Nephron (organoid): ENCODE data around the gene SLC2A11.

ENCODE experiments used
- H3K27ac Mint-ChIP-seq, 3 experiments: 2 replicates each; pipeline ENCODE4 v1.8.0; 2020; ENCODE audit warnings: mixed read lengths in 3 of 3, mild to moderate bottlenecking in 2 of 3, moderate library complexity in 1 of 3
- H3K27me3 Mint-ChIP-seq: 2 replicates; pipeline ENCODE4 v1.8.0; 2021; ENCODE audit warnings: low read depth, mild to moderate bottlenecking, moderate library complexity, mixed read lengths
- H3K36me3 Mint-ChIP-seq: 2 replicates; pipeline ENCODE4 v1.8.0; 2020; ENCODE audit warnings: low read depth, mixed read lengths
- H3K4me1 Mint-ChIP-seq: 2 replicates; pipeline ENCODE4 v1.8.0; 2020; ENCODE audit warnings: mixed read lengths
- H3K4me3 Mint-ChIP-seq, 3 experiments: 2 replicates each; pipeline ENCODE4 v1.8.0; 2020; ENCODE audit warnings: mild to moderate bottlenecking in 3 of 3, mixed read lengths in 3 of 3, moderate library complexity in 2 of 3
- H3K9me3 Mint-ChIP-seq: 2 replicates; pipeline ENCODE4 v1.8.0; 2020; ENCODE audit warnings: mixed read lengths
- TF ChIP-seq, protein P1 (sequence below), 3 experiments: fragments of 200-600 bp; sonication (generic); IDR thresholded peaks; one replicate each; pipeline ENCODE4 v1.5.0; 2021; ENCODE audit warnings: antibody characterized with exemption in 3 of 3; ENCODE audit not compliant: unreplicated experiment in 3 of 3

SLC2A11 gene

DNA sequence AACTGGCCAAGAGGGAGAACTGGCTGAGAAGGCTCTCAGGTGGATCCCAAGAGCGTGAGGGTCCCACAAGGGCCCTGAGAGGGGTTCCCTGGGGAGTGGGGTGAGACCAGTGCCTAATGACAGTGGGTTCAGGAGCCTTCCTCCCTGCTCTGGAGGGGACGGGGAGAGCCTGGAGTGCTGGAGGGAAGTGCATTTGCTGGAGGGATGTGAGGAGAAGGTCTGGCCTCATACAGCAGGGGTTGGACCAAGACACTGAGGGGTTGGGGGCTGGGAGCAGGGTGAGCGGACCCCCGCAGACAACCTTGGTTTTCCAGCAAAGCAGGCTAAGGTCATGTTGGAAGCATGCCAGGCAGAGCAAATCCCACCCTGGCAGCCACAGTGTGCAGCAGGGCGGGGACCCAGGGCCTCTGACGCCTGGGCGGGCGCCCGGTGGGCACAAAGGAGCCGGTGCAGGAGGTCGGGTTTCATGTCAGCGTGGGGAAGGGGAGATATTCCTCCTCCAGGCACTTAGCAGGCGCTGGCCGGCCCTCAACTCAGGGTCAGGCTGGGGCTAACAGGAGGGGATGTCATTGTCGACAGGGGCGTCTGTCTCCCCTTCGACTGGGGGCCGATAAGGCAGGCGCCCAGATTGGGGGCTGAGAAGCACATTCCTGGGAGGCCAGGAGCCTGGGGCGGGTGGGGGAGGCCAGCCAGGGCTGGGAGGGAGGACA lies 15.8 kb upstream of the SLC2A11 start:
- H3K9me3 Mint-ChIP-seq = no peaks in the 10 kb centered on the region
- peak overlapping the region; percentile 57 to 90 (median 72) for H3K27ac Mint-ChIP-seq
- H3K27me3 Mint-ChIP-seq = no peaks in the 10 kb centered on the region
- H3K4me3 Mint-ChIP-seq = peak overlapping the region in 2 of 3 experiments; percentile 20 to 24
- peaks cover 84% of the 10 kb centered on the region for H3K4me1 Mint-ChIP-seq
- H3K36me3 Mint-ChIP-seq = no peaks in the 10 kb centered on the region
- TF ChIP-seq, protein P1, sequence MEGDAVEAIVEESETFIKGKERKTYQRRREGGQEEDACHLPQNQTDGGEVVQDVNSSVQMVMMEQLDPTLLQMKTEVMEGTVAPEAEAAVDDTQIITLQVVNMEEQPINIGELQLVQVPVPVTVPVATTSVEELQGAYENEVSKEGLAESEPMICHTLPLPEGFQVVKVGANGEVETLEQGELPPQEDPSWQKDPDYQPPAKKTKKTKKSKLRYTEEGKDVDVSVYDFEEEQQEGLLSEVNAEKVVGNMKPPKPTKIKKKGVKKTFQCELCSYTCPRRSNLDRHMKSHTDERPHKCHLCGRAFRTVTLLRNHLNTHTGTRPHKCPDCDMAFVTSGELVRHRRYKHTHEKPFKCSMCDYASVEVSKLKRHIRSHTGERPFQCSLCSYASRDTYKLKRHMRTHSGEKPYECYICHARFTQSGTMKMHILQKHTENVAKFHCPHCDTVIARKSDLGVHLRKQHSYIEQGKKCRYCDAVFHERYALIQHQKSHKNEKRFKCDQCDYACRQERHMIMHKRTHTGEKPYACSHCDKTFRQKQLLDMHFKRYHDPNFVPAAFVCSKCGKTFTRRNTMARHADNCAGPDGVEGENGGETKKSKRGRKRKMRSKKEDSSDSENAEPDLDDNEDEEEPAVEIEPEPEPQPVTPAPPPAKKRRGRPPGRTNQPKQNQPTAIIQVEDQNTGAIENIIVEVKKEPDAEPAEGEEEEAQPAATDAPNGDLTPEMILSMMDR (IDR thresholded peaks at IDR 0.05; ENCODE audit: unreplicated experiment in 3 of 3) = no peak

DNA sequence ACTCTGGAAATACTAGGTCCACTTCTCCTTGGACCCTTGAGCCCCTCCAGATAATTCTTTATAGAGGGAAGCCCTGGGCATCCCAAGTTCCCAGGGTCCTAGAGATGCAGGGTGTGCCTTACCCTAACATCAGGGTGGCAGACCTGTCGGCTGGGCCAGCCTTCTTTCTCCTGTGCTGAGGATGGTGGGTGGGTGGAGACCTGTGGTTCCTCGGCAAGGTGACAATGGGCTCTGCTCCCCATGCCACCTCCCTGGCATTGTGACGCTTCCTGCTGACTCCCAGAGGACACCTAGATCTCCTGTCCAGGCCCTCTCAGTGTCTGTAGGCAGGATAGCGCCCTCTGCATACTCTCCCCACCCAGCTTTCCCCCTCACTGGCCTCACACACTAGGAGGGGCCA lies 15.1 kb upstream of the SLC2A11 start:
- H3K9me3 Mint-ChIP-seq = no peaks in the 10 kb centered on the region
- H3K4me1 Mint-ChIP-seq = peaks cover 80% of the 10 kb centered on the region
- no peaks in the 10 kb centered on the region for H3K27me3 Mint-ChIP-seq
- no peaks in the 10 kb centered on the region for H3K36me3 Mint-ChIP-seq
- peak overlapping the region in 1 of 3 experiments; percentile 7 for H3K4me3 Mint-ChIP-seq
- H3K27ac Mint-ChIP-seq = peak overlapping the region; percentile 72 to 93 (median 90)
- TF ChIP-seq, protein P1 (IDR thresholded peaks at IDR 0.05; ENCODE audit: unreplicated experiment in 3 of 3) = no peak

DNA sequence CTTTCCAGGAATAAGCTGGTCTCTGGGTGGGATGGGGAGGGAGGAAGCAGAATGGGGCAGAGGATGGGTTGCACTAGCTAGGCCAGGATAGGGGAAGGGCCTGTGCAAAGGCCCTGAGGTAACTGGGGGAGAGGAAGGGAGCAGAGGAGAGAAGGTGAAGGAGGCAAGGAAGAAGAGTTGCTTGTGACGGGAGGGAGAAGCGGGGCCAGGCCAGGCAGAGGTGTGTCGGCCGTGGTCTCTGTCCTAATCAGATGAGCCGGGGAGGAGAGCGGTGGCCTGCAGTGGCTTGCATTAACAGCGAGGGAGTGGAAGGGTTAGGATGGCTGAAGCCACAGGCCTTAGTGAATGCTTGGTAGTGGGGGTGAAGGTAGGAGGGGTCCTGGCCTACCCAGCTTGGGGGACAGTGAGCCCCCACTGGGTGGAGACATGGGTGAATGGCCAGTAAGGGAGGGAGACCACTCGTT lies 12.9 kb upstream of the SLC2A11 start:
- Mint-ChIP-seq H3K9me3 (no peaks in the 10 kb centered on the region), H3K27ac (peak overlapping the region; percentile 92 to 97 (median 96)), H3K36me3 (no peaks in the 10 kb centered on the region), H3K4me3 (peak overlapping the region in 2 of 3 experiments; percentile 29 to 56), H3K4me1 (peaks cover 68% of the 10 kb centered on the region), H3K27me3 (no peaks in the 10 kb centered on the region)
- TF ChIP-seq, protein P1 (IDR thresholded peaks at IDR 0.05; ENCODE audit: unreplicated experiment in 3 of 3) = no peak

DNA sequence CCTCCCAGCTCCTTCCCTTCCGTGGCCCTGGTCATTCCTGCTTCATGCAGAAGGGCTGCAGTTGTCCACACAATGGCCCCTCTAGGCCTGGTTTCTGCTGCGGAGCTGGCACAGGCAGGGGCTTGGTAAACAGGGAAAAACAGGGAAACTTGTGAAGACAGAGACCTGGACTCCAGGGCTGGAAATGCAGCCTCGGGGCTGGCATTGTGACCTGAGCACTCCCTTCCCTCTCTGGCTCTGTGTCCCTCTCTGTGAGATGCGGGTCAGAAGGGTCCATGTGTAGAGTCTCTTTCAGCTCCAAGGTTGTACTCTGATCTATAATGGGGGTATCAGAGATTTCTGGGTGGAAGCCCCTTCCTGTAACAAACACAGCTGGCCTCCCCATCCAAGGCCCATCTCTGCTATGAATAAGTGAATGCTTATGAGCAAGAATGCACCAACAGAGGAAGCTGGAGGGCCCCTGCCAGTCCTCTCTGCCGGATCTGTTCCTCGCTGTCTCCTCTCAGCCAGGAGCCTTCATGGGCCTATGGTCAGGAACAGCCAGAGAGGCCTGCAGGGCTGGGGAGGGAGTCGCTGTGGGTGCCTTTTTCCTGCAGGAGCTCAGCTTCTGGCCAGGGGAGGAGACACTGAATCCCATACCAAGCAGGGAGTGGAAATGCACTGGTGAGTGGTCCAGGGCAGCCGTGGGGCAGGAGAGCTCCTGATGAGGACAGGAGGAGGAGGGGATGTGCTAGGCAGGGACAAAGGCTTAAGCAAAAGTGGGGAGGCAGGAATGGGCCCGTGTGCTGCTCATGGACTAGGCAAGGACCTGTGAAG lies 12.2 kb upstream of the SLC2A11 start:
- Mint-ChIP-seq H3K36me3 (no peaks in the 10 kb centered on the region), H3K4me3 (peak overlapping the region in 1 of 3 experiments; percentile 41)

DNA sequence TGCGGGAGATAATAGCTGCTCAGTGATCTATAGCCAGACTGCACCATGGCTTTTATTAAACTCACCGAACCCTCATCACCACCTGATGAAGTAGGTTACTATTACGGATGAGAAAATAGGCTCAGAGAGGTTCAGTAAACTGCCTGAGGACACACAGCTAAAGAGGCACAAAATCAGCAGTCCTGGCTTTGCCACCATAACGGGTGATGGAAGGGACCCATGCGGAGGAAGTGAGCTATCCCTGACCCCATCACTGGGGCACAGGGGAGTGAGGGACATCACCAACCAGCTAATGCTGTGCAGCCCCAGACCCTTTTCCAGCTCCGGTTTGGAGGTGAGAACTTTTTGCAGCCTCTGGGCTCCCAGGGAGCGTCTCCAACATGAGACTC lies 11.6 kb upstream of the SLC2A11 start:
- no peaks in the 10 kb centered on the region for H3K27me3 Mint-ChIP-seq
- TF ChIP-seq, protein P1 (IDR thresholded peaks at IDR 0.05; ENCODE audit: unreplicated experiment in 3 of 3) = no peak
- H3K4me3 Mint-ChIP-seq = peak overlapping the region in 1 of 3 experiments; percentile 41
- no peaks in the 10 kb centered on the region for H3K9me3 Mint-ChIP-seq
- peaks cover 62% of the 10 kb centered on the region for H3K4me1 Mint-ChIP-seq
- peak overlapping the region; percentile 92 to 97 (median 96) for H3K27ac Mint-ChIP-seq
- no peaks in the 10 kb centered on the region for H3K36me3 Mint-ChIP-seq

More for the DNA sequence above, 12.2 kb upstream of the SLC2A11 start:
- TF ChIP-seq, protein P1 (IDR thresholded peaks at IDR 0.05; ENCODE audit: unreplicated experiment in 3 of 3) = no peak
- Mint-ChIP-seq H3K9me3 (no peaks in the 10 kb centered on the region), H3K4me1 (peaks cover 67% of the 10 kb centered on the region), H3K27me3 (no peaks in the 10 kb centered on the region), H3K27ac (peak overlapping the region; percentile 92 to 97 (median 96))
